ENCODE results near the gene VWF. TPM values are rescaled to one million over a fixed set of nuclear protein-coding genes. Genes with fewer than 3 reads are reported as not detected.
A peak's percentile ranks its signal among the peaks of the same experiment; 100 is the strongest.

Gene VWF
- total and polyA plus RNA-seq, 2 of the 13 experiments (the other 11 are each of a cell fraction or from before 2014, with no cell fraction given), result 0.20 to 0.25 TPM

GRCh38 chr12:6073426-6073825 is 51.0 kb downstream of the VWF start:
- intact Hi-C loops (cut with micrococcal nuclease; ENCODE audit: unreplicated experiment) (no loop called here), in situ Hi-C loops (cut with HindIII; ENCODE audit: extremely low pct_ligation_motif_present, low pct_unique_long_range_greater_than_20kb) (loop anchor here (25.0 kb wide), 1 partner anchor 389 kb away; the partner anchor contains the start of genes TAPBPL and VAMP1)
- Histone ChIP-seq H3K4me1 (ENCODE audit: insufficient read depth, low read length) (peaks cover 52% of the 10 kb centered on the region), H3K9me3 (ENCODE audit: low read length) (no peaks in the 10 kb centered on the region), H2AFZ (ENCODE audit: low read length) (no peak overlapping the region), H3K36me3 (replicated peaks in 1 of 2; ENCODE audit: control insufficient read depth in 1 of 2, insufficient read depth in 2 of 2, low read length in 2 of 2) (no peaks in the 10 kb centered on the region), H3K9ac (ENCODE audit: insufficient read depth, low read depth, low read length) (no peak overlapping the region), H4K20me1 (ENCODE audit: insufficient read depth, low read length) (no peaks in the 10 kb centered on the region), H3K4me2 (ENCODE audit: low read depth, low read length) (peak overlapping the region; percentile 18; the same call in 1 of the 2 replicates), H3K79me2 (ENCODE audit: insufficient read depth, low read length) (no peaks in the 10 kb centered on the region), H3K27ac (ENCODE audit: extremely low read length, insufficient read depth, low read length) (no peak overlapping the region), H3K27me3 (ENCODE audit: control insufficient read depth in 1 of 2, insufficient read depth in 2 of 2, low read length in 2 of 2) (peaks cover 0 to 38% of the 10 kb centered on the region in 2 experiments; a peak in 3 of 5 replicates), H3K4me3 (replicated peaks in 1 of 3; ENCODE audit: insufficient read depth in 1 of 3, low read depth in 2 of 3, low read length in 3 of 3) (no peak overlapping the region)
- ChIA-PET POLR2A (interaction anchor here (0.6 to 4.1 kb wide), 3 partner anchors 13 to 221 kb away, joined by 3 to 29 read pairs (median 3); no protein-coding TSS in a partner anchor), CTCF (ENCODE audit: low intra/inter-chr PET ratio, low total read pairs) (no interaction called here)
- FAIRE-seq, result no peak
- peak; percentile 43 for DNase-seq (ENCODE audit: low spot score)
- peak; percentile 45 for ATAC-seq
- BruUV-seq (replicated peaks), result no TSS peak
- WGBS (ENCODE audit: low lambda C conversion rate), result 0% methylated on average over 5 of the region's 7 CpGs
- TF ChIP-seq BCL6 (CRISPR knock-in tag; IDR thresholded peaks at IDR 0.05) (peak; percentile 87), THAP11 (CRISPR knock-in tag; IDR thresholded peaks at IDR 0.05) (no peak), TBL1XR1 (IDR thresholded peaks at IDR 0.05; ENCODE audit: borderline replicate concordance, low read length, partially characterized antibody) (peak; percentile 97), ZNF430 (CRISPR knock-in tag; IDR thresholded peaks at IDR 0.05) (no peak; the same call in 1 of the 2 replicates), NR2F2 (IDR thresholded peaks at IDR 0.05; ENCODE audit: borderline replicate concordance, low read depth) (peak; percentile 78), NR2F6 (IDR thresholded peaks at IDR 0.05) (peak; percentile 57), NR2F6 (CRISPR knock-in tag; IDR thresholded peaks at IDR 0.05) (peak; percentile 61), MATR3 (CRISPR knock-in tag; IDR thresholded peaks at IDR 0.05) (no peak), FOXA3 (CRISPR knock-in tag; IDR thresholded peaks at IDR 0.05) (peak; percentile 70; the same call in 1 of the 2 replicates), SOX6 (IDR thresholded peaks at IDR 0.05) (no peak), SOX6 (CRISPR knock-in tag; IDR thresholded peaks at IDR 0.05) (peak; percentile 64), RARA (CRISPR knock-in tag; IDR thresholded peaks at IDR 0.05) (peak; percentile 99), TGIF2 (CRISPR knock-in tag; IDR thresholded peaks at IDR 0.05) (no peak), HDAC2 (CRISPR knock-in tag; IDR thresholded peaks at IDR 0.05) (peak; percentile 28; the same call in 1 of the 2 replicates), GRHL1 (CRISPR knock-in tag; conservative IDR thresholded peaks at IDR 0.05) (no peak), SNAPC4 (CRISPR knock-in tag; IDR thresholded peaks at IDR 0.05) (no peak)
- TF ChIP-seq, protein P1, sequence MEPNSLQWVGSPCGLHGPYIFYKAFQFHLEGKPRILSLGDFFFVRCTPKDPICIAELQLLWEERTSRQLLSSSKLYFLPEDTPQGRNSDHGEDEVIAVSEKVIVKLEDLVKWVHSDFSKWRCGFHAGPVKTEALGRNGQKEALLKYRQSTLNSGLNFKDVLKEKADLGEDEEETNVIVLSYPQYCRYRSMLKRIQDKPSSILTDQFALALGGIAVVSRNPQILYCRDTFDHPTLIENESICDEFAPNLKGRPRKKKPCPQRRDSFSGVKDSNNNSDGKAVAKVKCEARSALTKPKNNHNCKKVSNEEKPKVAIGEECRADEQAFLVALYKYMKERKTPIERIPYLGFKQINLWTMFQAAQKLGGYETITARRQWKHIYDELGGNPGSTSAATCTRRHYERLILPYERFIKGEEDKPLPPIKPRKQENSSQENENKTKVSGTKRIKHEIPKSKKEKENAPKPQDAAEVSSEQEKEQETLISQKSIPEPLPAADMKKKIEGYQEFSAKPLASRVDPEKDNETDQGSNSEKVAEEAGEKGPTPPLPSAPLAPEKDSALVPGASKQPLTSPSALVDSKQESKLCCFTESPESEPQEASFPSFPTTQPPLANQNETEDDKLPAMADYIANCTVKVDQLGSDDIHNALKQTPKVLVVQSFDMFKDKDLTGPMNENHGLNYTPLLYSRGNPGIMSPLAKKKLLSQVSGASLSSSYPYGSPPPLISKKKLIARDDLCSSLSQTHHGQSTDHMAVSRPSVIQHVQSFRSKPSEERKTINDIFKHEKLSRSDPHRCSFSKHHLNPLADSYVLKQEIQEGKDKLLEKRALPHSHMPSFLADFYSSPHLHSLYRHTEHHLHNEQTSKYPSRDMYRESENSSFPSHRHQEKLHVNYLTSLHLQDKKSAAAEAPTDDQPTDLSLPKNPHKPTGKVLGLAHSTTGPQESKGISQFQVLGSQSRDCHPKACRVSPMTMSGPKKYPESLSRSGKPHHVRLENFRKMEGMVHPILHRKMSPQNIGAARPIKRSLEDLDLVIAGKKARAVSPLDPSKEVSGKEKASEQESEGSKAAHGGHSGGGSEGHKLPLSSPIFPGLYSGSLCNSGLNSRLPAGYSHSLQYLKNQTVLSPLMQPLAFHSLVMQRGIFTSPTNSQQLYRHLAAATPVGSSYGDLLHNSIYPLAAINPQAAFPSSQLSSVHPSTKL (CRISPR knock-in tag; IDR thresholded peaks at IDR 0.05), result peak; percentile 70

Measured in HepG2 (cell line).